Retinal pigment epithelial cell (primary cell): Measurements from ENCODE around the gene RAB11FIP4.

Source experiments
- DNase-seq: peaks from one replicate; pipeline ENCODE4 v3.0.0-alpha.2; 2010; ENCODE audit warnings: low read depth
- H3K4me3 ChIP-seq: 2 replicates; pipeline ENCODE4 v1.5.1; 2011; ENCODE audit warnings: mild to moderate bottlenecking, low read length, control low read depth, moderate library complexity
- TF ChIP-seq, protein P1 (sequence below): conservative IDR thresholded peaks from 2 replicates; pipeline ENCODE4 v1.5.1; 2011; ENCODE audit warnings: low read depth, low read length, control low read depth, inconsistent platforms

The RAB11FIP4 gene

DNA sequence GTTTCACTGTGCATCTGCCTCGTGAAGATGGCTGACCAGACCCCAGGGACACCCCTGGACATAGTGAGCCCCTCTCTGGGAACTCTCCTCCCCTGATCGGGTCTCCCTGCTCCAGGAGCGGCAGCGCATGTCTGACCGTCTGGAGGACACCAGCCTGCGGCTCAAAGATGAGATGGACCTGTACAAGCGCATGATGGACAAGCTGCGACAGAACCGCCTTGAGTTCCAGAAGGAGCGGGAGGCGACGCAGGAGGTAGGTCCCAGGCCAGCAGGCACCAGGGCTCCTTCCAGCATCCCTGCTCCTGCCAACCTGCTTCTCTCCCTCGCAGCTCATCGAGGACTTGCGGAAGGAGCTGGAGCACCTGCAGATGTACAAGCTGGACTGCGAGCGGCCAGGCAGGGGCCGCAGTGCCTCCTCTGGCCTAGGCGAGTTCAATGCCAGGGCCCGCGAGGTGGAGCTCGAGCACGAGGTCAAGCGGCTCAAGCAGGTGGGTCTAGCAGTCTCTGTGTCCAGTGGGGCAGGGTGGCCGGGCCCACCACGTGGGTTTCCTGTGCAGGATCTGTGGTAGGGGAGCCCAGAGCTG, 136.9 kb downstream of the RAB11FIP4 start:
- TF ChIP-seq, protein P1, sequence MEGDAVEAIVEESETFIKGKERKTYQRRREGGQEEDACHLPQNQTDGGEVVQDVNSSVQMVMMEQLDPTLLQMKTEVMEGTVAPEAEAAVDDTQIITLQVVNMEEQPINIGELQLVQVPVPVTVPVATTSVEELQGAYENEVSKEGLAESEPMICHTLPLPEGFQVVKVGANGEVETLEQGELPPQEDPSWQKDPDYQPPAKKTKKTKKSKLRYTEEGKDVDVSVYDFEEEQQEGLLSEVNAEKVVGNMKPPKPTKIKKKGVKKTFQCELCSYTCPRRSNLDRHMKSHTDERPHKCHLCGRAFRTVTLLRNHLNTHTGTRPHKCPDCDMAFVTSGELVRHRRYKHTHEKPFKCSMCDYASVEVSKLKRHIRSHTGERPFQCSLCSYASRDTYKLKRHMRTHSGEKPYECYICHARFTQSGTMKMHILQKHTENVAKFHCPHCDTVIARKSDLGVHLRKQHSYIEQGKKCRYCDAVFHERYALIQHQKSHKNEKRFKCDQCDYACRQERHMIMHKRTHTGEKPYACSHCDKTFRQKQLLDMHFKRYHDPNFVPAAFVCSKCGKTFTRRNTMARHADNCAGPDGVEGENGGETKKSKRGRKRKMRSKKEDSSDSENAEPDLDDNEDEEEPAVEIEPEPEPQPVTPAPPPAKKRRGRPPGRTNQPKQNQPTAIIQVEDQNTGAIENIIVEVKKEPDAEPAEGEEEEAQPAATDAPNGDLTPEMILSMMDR: no peak
- DNase-seq: no peak
- no peak overlapping the region for H3K4me3 ChIP-seq

DNA sequence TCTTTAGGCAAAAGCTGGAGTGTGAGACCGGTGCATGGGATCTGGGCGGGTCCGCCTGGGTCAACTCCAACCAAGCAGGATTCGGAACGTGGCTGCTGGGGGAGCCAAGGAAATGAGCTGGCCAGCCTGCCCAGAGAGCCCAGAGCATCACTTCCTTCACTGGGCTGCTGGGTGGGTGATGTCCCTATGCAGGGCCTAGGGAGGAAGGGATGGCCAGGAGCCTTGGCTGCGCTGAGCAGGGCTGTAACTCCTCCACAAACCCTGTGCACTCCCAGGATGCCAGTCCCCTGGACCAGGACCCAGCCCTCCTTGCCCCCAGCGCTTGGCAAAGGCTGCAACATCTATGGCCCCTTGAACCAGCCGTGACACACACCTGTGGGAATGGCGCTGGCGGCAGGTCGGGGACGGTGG, 138.4 kb downstream of the RAB11FIP4 start:
- DNase-seq: no peak
- TF ChIP-seq, protein P1: no peak
- no peak overlapping the region for H3K4me3 ChIP-seq

DNA sequence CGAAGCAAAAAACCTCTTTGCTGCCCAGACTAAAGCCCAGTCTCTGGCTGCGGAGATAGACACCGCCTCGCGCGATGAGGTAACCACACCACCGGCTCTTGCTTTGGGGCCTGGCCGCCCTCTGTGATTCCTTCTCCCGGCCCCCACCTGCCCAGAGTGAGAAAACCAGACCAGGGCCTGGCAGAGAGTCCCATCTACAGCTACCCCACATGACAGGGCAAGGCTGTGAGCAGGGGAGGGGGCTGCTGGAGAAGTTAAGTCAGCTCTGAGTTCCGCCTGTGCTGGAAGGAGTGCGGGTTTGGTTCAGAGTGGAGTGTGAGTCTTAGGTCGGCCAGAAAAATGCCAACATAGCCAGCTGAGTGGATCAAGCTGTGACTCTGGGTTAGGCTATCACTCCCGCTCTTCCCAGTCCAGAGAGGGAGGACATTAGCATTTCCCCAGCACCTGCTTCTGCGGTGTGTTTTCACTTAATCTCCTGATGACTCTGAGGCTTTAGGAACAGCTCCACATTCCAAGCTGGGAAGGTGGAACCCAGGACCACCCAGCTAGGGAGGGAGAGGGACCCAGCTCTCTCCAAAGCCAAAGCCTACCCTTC, 139.0 kb downstream of the RAB11FIP4 start:
- no peak for DNase-seq
- TF ChIP-seq, protein P1: no peak
- H3K4me3 ChIP-seq: no peak overlapping the region

DNA sequence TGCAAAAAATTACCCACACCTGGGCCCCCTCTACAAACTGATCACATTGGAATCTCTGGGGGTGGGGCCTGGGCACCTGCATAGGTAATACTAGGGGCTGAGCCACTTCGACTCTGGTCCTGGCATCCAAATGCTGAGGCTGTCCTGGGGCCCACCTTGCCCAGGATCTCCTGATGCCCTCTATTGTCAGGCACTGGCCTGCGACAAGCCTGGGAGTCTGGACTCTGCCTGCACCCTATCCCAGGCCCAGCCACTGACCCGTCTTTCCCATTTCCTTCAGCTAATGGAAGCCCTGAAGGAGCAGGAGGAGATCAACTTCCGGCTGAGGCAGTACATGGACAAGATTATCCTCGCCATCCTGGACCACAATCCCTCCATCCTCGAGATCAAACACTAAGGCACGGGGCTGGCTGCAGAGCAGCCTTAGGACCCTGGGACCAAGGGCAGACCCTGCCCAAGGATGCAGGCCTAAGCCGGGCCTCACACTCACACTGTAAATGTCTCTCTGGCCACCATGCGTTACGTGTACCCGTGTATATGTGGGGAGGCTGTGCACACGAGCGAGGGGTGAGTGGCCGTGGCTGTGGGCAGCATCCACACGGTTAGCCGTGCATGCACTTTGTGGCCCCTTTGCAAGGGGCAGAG, 140.0 kb downstream of the RAB11FIP4 start:
- TF ChIP-seq, protein P1: no peak
- no peak for DNase-seq
- no peak overlapping the region for H3K4me3 ChIP-seq

DNA sequence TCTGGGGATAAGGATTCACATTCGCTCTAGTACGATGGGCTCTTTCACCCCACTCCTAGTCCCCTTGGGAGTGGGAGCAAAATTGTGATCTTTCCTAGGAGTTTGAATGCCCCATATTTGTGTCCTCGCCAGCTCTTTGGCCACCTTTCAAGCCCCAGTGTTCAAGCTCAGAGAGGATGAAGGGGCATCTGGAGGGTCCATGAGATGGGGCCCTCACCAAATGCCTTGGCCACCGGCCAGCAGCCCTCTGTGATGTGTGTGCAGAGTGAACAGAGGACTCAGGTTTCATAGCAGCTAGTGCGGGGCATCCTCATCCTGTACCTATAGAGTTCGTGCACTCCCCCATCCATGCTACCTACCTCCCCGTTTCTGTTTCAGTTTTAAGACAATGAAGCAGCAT, 140.6 kb downstream of the RAB11FIP4 start:
- TF ChIP-seq, protein P1: no peak
- DNase-seq: no peak
- no peak overlapping the region for H3K4me3 ChIP-seq

DNA sequence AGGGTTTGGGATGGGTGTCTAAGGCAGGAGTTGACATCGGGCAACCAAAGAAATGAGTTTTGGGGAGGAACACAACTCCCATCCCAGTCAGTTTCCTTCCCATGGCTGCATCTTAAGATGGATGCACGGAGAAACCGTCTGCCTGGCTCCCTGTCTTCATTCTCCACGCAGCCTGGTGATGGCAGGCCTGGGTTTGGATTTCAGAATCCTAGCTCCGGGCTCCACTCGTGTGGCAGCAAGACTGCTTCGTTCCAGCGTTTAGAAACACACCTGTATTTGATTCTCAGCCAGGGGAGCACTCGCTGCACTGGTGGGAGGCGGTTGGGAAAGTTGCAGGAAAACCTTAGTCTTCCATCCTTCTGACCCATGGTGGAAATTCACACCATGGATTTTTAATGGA, 141.1 kb downstream of the RAB11FIP4 start:
- TF ChIP-seq, protein P1: no peak
- H3K4me3 ChIP-seq: no peak overlapping the region
- DNase-seq: no peak

DNA sequence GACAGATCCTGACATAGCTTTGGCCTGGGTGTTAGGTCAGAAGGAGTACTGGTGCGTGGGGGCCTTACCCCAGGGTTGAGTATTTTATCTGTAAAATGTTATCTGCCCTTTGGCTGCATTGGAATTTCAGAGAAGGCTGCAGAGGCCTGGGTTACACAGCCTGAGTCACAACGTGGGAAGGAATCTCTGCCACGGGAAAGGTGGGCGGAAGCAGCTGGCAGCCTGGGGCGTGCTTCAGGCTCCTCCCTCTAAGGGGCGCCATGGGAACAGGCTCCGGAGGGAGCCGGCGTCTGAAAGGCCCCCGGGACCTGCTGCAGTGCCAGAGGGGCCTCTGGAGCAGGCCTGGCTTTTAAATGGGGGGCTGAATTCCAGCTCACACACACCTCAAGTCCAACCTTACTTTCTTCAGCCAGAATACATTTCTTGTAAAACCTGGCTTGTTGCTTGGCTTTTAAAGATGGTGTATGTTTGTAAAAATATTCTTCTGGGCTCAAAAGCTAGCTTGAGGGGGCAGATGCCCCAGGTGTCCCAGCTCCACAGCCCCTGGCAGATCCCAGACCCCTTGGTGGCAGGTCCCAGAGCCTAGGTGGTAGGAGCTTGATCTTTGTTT, 142.2 kb downstream of the RAB11FIP4 start:
- TF ChIP-seq, protein P1: peak; percentile 42
- H3K4me3 ChIP-seq: no peak overlapping the region
- no peak for DNase-seq
